ENCODE data around the gene CYP11A1. TPM values are rescaled to one million over a fixed set of nuclear protein-coding genes. Genes with fewer than 3 reads are reported as not detected.
A peak's percentile ranks its signal among the peaks of the same experiment; 100 is the strongest.

CYP11A1 gene
- total RNA-seq, 1 experiment from 2014 or later = 0.87 TPM

- no peak for DNase-seq (ENCODE audit: low read depth)
Measured at GRCh38 chr15:74350295-74351275, 16.9 kb downstream of the CYP11A1 start.

- DNase-seq (ENCODE audit: low read depth) = no peak
Measured at GRCh38 chr15:74349241-74349778, 18.1 kb downstream of the CYP11A1 start.

GRCh38 chr15:74347757-74348250, 19.6 kb downstream of the CYP11A1 start:
- DNase-seq (ENCODE audit: low read depth) = no peak

GRCh38 chr15:74345051-74345450, 22.4 kb downstream of the CYP11A1 start:
- peak; percentile 83 for DNase-seq (ENCODE audit: low read depth)

- no peak for DNase-seq (ENCODE audit: low read depth)
Measured at GRCh38 chr15:74343797-74344127, 23.7 kb downstream of the CYP11A1 start.

GRCh38 chr15:74343127-74343796, 24.2 kb downstream of the CYP11A1 start:
- no peak for DNase-seq (ENCODE audit: low read depth)

- no peak for DNase-seq (ENCODE audit: low read depth)
Measured at GRCh38 chr15:74340150-74340549, 27.3 kb downstream of the CYP11A1 start.

GRCh38 chr15:74339371-74339770, 28.1 kb downstream of the CYP11A1 start:
- DNase-seq (ENCODE audit: low read depth) = no peak

- DNase-seq (ENCODE audit: low read depth) = no peak
Measured at GRCh38 chr15:74338676-74339075, 28.8 kb downstream of the CYP11A1 start.

- no peak for DNase-seq (ENCODE audit: low read depth)
Measured at GRCh38 chr15:74337607-74338211, 29.7 kb downstream of the CYP11A1 start.

- no peak for DNase-seq (ENCODE audit: low read depth)
Measured at GRCh38 chr15:74337146-74337545, 30.3 kb downstream of the CYP11A1 start.

- DNase-seq (ENCODE audit: low read depth) = peak; percentile 58
Measured at GRCh38 chr15:74336061-74337005, 31.1 kb downstream of the CYP11A1 start.

- no peak for DNase-seq (ENCODE audit: low read depth)
Measured at GRCh38 chr15:74335396-74335795, 32.0 kb downstream of the CYP11A1 start.

GRCh38 chr15:74334127-74334526, 33.3 kb downstream of the CYP11A1 start:
- DNase-seq (ENCODE audit: low read depth) = no peak

GRCh38 chr15:74333662-74334061, 33.8 kb downstream of the CYP11A1 start:
- DNase-seq (ENCODE audit: low read depth) = no peak

GRCh38 chr15:74333093-74333492, 34.4 kb downstream of the CYP11A1 start:
- DNase-seq (ENCODE audit: low read depth) = no peak

- no peak for DNase-seq (ENCODE audit: low read depth)
Measured at GRCh38 chr15:74332611-74333010, 34.8 kb downstream of the CYP11A1 start.

- DNase-seq (ENCODE audit: low read depth) = no peak
Measured at GRCh38 chr15:74332011-74332410, 35.4 kb downstream of the CYP11A1 start.

GRCh38 chr15:74330861-74331408, 36.5 kb downstream of the CYP11A1 start:
- no peak for DNase-seq (ENCODE audit: low read depth)

Data from HT1080 (cell line).